ENCODE data around the gene TJAP1. TPM values are rescaled to one million over a fixed set of nuclear protein-coding genes. Genes with fewer than 3 reads are reported as not detected.

Gene TJAP1
- total and polyA plus RNA-seq, 5 donors from 2014 or later: 5.5 to 36.3 (median 7.3) TPM

DNA sequence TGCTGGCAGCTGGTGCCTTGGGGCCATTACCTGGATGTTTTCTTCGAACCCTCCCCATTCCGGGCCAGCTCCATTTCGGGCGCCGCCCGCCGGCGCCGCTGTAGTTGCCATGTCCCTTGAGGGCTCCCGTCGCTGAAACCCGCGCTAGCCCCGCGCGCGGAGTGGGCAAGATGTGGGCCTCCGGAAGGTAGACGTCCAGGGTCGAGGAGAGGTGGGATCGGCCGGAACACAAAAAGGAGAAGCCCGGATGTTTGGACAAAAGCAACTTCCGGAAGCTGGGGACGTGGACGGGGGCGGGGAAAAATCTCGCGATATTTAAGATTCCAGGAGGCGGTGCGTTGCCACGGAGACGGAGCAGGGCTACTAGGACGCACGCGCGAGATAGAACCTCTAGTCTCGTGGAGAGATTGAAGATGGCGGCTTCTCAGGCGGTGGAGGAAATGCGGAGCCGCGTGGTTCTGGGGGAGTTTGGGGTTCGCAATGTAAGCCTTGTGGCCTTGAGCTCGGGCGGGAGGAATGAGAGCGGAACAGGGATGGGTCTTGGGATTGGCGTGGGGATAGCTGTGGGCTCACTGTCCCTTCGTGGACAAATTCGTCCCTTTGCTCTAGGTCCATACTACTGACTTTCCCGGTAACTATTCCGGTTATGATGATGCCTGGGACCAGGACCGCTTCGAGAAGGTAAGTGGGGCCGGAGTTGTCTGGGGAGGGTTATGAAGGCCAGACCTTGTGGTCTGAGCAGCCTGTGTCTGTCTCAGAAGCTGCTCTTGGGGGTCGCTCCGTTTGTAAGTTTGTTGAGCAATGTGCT is 39.5 kb downstream of the TJAP1 start, which contains the start of the genes POLR1C and YIPF3:
Gene POLR1C, plus strand, starts transcription at position 393 of the 808 bp plus-strand sequence. Its CDS starts 21 bp downstream, at position 414.
Gene YIPF3, minus strand, starts transcription at position 230 of the 808 bp plus-strand sequence. Its CDS starts 119 bp downstream, at position 111.
- H3K27me3 Mint-ChIP-seq: no peaks in the 10 kb centered on the region
- no peak within 1 kb of the TSS for H3K4me3 Mint-ChIP-seq
- Histone ChIP-seq H3K36me3 (ENCODE audit: control insufficient read depth, insufficient read depth, low read length) (peaks cover 59% of the 10 kb centered on the region), H3K9me3 (ENCODE audit: control insufficient read depth in 2 of 2, low read length in 2 of 2) (no peaks in the 10 kb centered on the region), H3K4me1 (ENCODE audit: control insufficient read depth, insufficient read depth, low read length, poor library complexity, severe bottlenecking) (peaks cover 48% of the 10 kb centered on the region), H3K4me3 (ENCODE audit: low read depth, low read length) (peak within 1 kb of the TSS; percentile 99), H3K27ac (ENCODE audit: insufficient read depth, low read length, poor library complexity, severe bottlenecking) (peak within 1 kb of the TSS; percentile 91), H3K27me3 (ENCODE audit: control insufficient read depth, insufficient read depth, low read length) (no peaks in the 10 kb centered on the region)
- no peaks in the 10 kb centered on the region for H3K9me3 Mint-ChIP-seq
- no peak within 1 kb of the TSS for H3K27ac Mint-ChIP-seq
- H3K4me1 Mint-ChIP-seq: peaks cover 5 to 23% (median 9%) of the 10 kb centered on the region in 4 donors
- peaks cover 31% of the 10 kb centered on the region for H3K36me3 Mint-ChIP-seq
- peak; percentile 96 to 98 (median 97) for DNase-seq
- ATAC-seq (ENCODE audit: low read depth in 2 of 2): peak; percentile 93 to 94

DNA sequence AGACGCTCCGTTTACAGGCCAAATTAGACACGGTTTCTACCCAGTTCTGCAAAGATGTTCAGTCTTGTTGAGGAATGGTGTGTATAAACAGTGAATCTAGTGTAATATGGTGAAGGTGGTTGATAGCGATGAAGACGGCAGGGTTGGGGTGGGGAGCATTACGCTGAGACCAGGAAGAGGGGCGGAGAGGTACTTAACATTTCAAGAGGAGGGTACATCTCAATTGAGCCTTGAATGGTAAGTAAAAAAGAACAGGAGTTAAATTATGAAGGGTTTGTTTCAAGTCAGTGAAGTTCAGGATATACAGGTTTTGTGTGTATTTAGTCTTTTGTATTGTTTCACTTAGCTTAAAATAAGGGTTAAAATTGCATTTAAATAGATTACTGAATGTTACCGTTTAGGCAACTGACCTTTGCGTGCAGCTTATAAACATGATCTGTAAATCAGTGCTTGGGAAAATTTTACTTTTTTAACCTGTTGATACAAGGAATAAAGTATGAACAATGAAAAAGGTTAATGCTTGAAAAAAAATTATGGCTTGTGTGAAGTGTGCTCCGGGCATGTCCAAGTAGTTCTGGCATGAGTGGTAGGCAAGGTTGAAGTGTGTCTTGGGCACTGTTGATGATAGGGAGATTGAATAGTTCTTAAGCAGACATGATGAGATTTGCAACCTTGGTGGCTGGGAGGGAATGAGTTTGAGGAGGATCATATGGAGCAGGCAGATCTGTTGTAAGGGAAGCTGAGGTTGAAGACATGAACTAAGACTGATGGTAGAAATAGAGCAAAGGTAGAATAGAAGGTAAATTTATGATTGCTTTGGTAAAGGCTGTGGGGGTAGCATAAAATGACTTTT is 40.4 kb downstream of the TJAP1 start:
- Histone ChIP-seq H3K9me3 (ENCODE audit: control insufficient read depth in 2 of 2, low read length in 2 of 2) (no peaks in the 10 kb centered on the region), H3K27ac (ENCODE audit: insufficient read depth, low read length, poor library complexity, severe bottlenecking) (peak overlapping the region; percentile 91), H3K27me3 (ENCODE audit: control insufficient read depth, insufficient read depth, low read length) (no peaks in the 10 kb centered on the region), H3K4me1 (ENCODE audit: control insufficient read depth, insufficient read depth, low read length, poor library complexity, severe bottlenecking) (peaks cover 48% of the 10 kb centered on the region), H3K4me3 (ENCODE audit: low read depth, low read length) (peak overlapping the region; percentile 99), H3K36me3 (ENCODE audit: control insufficient read depth, insufficient read depth, low read length) (peaks cover 59% of the 10 kb centered on the region)
- Mint-ChIP-seq H3K27ac (no peak overlapping the region), H3K4me1 (peaks cover 5 to 23% (median 9%) of the 10 kb centered on the region in 4 donors), H3K9me3 (no peaks in the 10 kb centered on the region), H3K36me3 (peaks cover 32% of the 10 kb centered on the region), H3K27me3 (no peaks in the 10 kb centered on the region), H3K4me3 (no peak overlapping the region)
- ATAC-seq (ENCODE audit: low read depth in 2 of 2): no peak
- peak in 1 of 3 donors; percentile 37 for DNase-seq

DNA sequence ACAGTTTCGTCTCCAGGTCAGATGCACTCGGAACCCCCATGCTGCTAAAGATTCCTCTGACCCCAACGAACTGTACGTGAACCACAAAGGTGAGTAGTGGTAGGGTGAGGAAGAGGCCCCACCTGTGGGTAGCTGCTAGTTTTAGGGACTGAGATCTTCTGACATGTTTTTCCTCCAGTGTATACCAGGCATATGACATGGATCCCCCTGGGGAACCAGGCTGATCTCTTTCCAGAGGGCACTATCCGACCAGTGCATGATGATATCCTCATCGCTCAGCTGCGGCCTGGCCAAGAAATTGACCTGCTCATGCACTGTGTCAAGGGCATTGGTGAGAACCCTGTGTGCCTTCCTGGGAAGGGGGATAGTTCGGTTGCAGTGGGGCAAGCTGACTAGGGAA is 42.7 kb downstream of the TJAP1 start:
- Mint-ChIP-seq H3K36me3 (peaks cover 27% of the 10 kb centered on the region), H3K4me3 (peak overlapping the region in 2 of 4 donors; percentile 19 to 33), H3K27ac (no peak overlapping the region), H3K9me3 (no peaks in the 10 kb centered on the region), H3K4me1 (peaks cover 0 to 12% (median 4%) of the 10 kb centered on the region in 4 donors), H3K27me3 (no peaks in the 10 kb centered on the region)
- no peak for DNase-seq
- Histone ChIP-seq H3K9me3 (ENCODE audit: control insufficient read depth in 2 of 2, low read length in 2 of 2) (no peaks in the 10 kb centered on the region), H3K27ac (ENCODE audit: insufficient read depth, low read length, poor library complexity, severe bottlenecking) (no peak overlapping the region), H3K4me1 (ENCODE audit: control insufficient read depth, insufficient read depth, low read length, poor library complexity, severe bottlenecking) (peaks cover 34% of the 10 kb centered on the region), H3K4me3 (ENCODE audit: low read depth, low read length) (no peak overlapping the region), H3K27me3 (ENCODE audit: control insufficient read depth, insufficient read depth, low read length) (no peaks in the 10 kb centered on the region), H3K36me3 (ENCODE audit: control insufficient read depth, insufficient read depth, low read length) (peaks cover 61% of the 10 kb centered on the region)
- ATAC-seq (ENCODE audit: low read depth in 2 of 2): no peak

DNA sequence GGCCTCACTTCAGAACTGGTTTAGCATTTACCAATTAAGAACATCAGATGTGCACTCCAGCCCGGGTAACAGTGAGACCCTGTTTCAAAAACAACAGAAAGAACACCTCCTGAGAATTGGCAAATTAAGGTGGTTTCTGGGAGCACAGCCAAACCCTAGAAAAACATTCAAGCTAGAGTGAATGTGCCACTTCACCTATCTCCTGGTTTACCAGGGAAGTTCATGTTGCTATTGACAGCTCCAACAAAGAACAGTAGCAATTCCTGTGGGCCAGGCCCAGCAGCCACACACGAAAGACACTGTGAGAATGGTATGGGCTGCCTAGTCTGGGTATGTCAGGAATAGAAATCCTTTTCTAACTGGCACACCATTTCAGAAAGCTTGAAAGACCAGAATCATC is 44.5 kb downstream of the TJAP1 start:
- no peak for ATAC-seq (ENCODE audit: low read depth in 2 of 2)
- DNase-seq: no peak
- Mint-ChIP-seq H3K27me3 (no peaks in the 10 kb centered on the region), H3K27ac (no peak overlapping the region), H3K9me3 (no peaks in the 10 kb centered on the region), H3K4me1 (peaks cover 0 to 3% (median 2%) of the 10 kb centered on the region in 4 donors), H3K36me3 (peaks cover 33% of the 10 kb centered on the region), H3K4me3 (no peak overlapping the region)
- Histone ChIP-seq H3K27ac (ENCODE audit: insufficient read depth, low read length, poor library complexity, severe bottlenecking) (no peak overlapping the region), H3K27me3 (ENCODE audit: control insufficient read depth, insufficient read depth, low read length) (no peaks in the 10 kb centered on the region), H3K4me1 (ENCODE audit: control insufficient read depth, insufficient read depth, low read length, poor library complexity, severe bottlenecking) (peaks cover 19% of the 10 kb centered on the region), H3K4me3 (ENCODE audit: low read depth, low read length) (no peak overlapping the region), H3K9me3 (ENCODE audit: control insufficient read depth in 2 of 2, low read length in 2 of 2) (no peaks in the 10 kb centered on the region), H3K36me3 (ENCODE audit: control insufficient read depth, insufficient read depth, low read length) (peaks cover 74% of the 10 kb centered on the region)

DNA sequence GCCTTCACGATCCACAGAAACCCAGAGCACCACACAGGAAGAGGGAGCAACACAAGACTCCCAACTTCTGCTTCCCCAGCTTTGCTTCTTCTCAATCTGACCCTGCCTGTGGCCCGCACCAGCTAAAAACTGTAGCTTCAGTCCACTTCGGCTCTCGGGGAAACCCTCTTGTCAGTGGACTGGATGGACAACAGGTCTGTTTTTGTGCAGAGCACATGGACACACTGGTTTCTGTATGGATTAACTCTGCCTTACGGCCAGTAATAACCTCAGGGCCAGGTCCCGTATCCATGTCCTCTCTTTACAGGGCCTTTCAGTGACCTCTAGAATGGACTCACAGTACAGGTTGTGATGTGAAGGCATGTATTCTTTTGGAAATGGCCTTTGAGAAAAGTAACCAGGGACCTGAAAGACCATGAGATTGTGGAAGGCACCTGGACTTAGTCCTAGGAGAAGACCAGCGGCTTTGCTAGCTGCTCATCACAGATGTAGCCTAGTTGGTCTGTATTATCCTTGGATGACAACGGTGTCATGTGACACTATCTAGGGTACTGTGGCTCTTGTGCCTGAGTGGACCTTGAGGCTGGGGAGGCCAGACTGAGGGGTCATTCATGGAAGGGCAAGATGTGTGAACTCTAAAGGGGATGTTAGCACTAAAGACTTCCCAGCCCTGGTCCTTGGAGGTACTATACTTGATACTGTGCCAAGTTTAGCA is 45.3 kb downstream of the TJAP1 start:
- Histone ChIP-seq H3K27ac (ENCODE audit: insufficient read depth, low read length, poor library complexity, severe bottlenecking) (no peak overlapping the region), H3K4me1 (ENCODE audit: control insufficient read depth, insufficient read depth, low read length, poor library complexity, severe bottlenecking) (peaks cover 12% of the 10 kb centered on the region), H3K4me3 (ENCODE audit: low read depth, low read length) (no peak overlapping the region), H3K36me3 (ENCODE audit: control insufficient read depth, insufficient read depth, low read length) (peaks cover 82% of the 10 kb centered on the region), H3K27me3 (ENCODE audit: control insufficient read depth, insufficient read depth, low read length) (no peaks in the 10 kb centered on the region), H3K9me3 (ENCODE audit: control insufficient read depth in 2 of 2, low read length in 2 of 2) (no peaks in the 10 kb centered on the region)
- H3K4me3 Mint-ChIP-seq: no peak overlapping the region
- no peak for ATAC-seq (ENCODE audit: low read depth in 2 of 2)
- H3K36me3 Mint-ChIP-seq: peaks cover 42% of the 10 kb centered on the region
- peaks cover 0 to under 1% (median 0%) of the 10 kb centered on the region in 7 donors for H3K9me3 Mint-ChIP-seq
- H3K4me1 Mint-ChIP-seq: peaks cover 0 to 3% (median 2%) of the 10 kb centered on the region in 4 donors
- no peaks in the 10 kb centered on the region for H3K27me3 Mint-ChIP-seq
- peak overlapping the region in 1 of 3 donors; percentile 87 for H3K27ac Mint-ChIP-seq
- DNase-seq: no peak

DNA sequence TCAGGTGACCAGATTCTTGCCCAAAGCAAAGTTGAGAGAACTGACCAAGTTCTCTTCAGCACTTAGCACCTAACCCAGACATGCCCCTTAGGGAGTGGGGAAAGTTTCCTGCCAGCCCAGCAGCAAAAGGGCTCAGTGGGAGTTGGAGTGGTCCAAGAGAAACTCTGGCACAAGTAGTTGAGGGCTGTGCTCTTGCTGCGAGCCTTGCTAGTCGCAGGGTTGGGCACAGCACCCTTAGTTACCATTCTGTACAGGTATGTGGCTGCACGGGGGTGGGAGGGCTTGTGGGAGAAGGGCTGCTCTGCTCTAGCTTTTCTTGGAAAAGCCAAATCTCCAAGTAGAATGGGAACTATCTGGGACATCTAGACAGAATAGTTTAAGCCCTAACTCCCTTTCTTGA is 45.9 kb downstream of the TJAP1 start:
- Histone ChIP-seq H3K27me3 (ENCODE audit: control insufficient read depth, insufficient read depth, low read length) (no peaks in the 10 kb centered on the region), H3K4me1 (ENCODE audit: control insufficient read depth, insufficient read depth, low read length, poor library complexity, severe bottlenecking) (peaks cover 6% of the 10 kb centered on the region), H3K36me3 (ENCODE audit: control insufficient read depth, insufficient read depth, low read length) (peaks cover 88% of the 10 kb centered on the region), H3K4me3 (ENCODE audit: low read depth, low read length) (no peak overlapping the region), H3K9me3 (ENCODE audit: control insufficient read depth in 2 of 2, low read length in 2 of 2) (no peaks in the 10 kb centered on the region), H3K27ac (ENCODE audit: insufficient read depth, low read length, poor library complexity, severe bottlenecking) (no peak overlapping the region)
- peaks cover 46% of the 10 kb centered on the region for H3K36me3 Mint-ChIP-seq
- peak overlapping the region in 2 of 3 donors; percentile 26 to 87 for H3K27ac Mint-ChIP-seq
- no peaks in the 10 kb centered on the region for H3K27me3 Mint-ChIP-seq
- H3K4me1 Mint-ChIP-seq: peaks cover 0 to 3% (median 2%) of the 10 kb centered on the region in 4 donors
- DNase-seq (no peak), ATAC-seq (ENCODE audit: low read depth in 2 of 2) (no peak)
- peaks cover 0 to 2% (median 0%) of the 10 kb centered on the region in 7 donors for H3K9me3 Mint-ChIP-seq
- H3K4me3 Mint-ChIP-seq: no peak overlapping the region

DNA sequence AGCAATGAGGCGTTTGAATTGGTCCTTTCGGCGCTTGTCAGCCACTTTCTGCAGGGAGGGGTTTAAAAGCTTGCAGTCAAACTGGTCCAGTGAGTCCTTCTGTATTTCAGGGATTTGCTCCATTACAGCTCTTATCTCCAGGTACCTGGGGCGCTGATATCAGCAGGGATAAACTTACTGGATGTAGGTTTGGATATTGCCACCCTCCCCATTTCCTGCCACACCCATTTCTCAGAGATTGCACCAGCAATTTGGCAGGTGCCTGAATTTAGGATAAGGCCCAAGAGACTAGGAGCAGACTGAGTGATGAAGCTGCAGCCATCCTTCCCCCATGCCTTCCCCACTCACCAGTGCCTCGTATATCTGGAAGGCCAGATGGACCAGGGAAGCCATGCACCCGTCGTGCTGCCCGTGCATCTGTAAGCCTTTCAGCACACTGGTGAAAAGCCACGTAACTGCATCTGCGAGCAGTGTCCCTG is 47.2 kb downstream of the TJAP1 start:
- no peaks in the 10 kb centered on the region for H3K27me3 Mint-ChIP-seq
- ATAC-seq (ENCODE audit: low read depth in 2 of 2) (no peak), DNase-seq (no peak)
- H3K4me3 Mint-ChIP-seq: no peak overlapping the region
- Histone ChIP-seq H3K36me3 (ENCODE audit: control insufficient read depth, insufficient read depth, low read length) (peaks cover 94% of the 10 kb centered on the region), H3K4me1 (ENCODE audit: control insufficient read depth, insufficient read depth, low read length, poor library complexity, severe bottlenecking) (no peaks in the 10 kb centered on the region), H3K4me3 (ENCODE audit: low read depth, low read length) (no peak overlapping the region), H3K27ac (ENCODE audit: insufficient read depth, low read length, poor library complexity, severe bottlenecking) (no peak overlapping the region), H3K9me3 (ENCODE audit: control insufficient read depth in 2 of 2, low read length in 2 of 2) (no peaks in the 10 kb centered on the region), H3K27me3 (ENCODE audit: control insufficient read depth, insufficient read depth, low read length) (no peaks in the 10 kb centered on the region)
- H3K9me3 Mint-ChIP-seq: peaks cover 0 to 2% (median 0%) of the 10 kb centered on the region in 7 donors
- peaks cover 0 to 3% (median 2%) of the 10 kb centered on the region in 4 donors for H3K4me1 Mint-ChIP-seq
- H3K27ac Mint-ChIP-seq: no peak overlapping the region
- H3K36me3 Mint-ChIP-seq: peaks cover 49% of the 10 kb centered on the region

Data from CD4-positive, CD25-positive, alpha-beta regulatory T cell (primary cell).